Measurements from ENCODE around the gene SRSF8.

Gene SRSF8

GRCh38 chr11:95091663-95092180, 25.0 kb downstream of the SRSF8 start:
- no peak for DNase-seq (ENCODE audit: low read depth, low spot score)
- in situ Hi-C loops (cut with HindIII; ENCODE audit: low sequenced_read_pairs) = no loop called here
- no peak overlapping the region for H3K4me3 ChIP-seq (ENCODE audit: low read depth, low read length)
- TF ChIP-seq, protein P1, sequence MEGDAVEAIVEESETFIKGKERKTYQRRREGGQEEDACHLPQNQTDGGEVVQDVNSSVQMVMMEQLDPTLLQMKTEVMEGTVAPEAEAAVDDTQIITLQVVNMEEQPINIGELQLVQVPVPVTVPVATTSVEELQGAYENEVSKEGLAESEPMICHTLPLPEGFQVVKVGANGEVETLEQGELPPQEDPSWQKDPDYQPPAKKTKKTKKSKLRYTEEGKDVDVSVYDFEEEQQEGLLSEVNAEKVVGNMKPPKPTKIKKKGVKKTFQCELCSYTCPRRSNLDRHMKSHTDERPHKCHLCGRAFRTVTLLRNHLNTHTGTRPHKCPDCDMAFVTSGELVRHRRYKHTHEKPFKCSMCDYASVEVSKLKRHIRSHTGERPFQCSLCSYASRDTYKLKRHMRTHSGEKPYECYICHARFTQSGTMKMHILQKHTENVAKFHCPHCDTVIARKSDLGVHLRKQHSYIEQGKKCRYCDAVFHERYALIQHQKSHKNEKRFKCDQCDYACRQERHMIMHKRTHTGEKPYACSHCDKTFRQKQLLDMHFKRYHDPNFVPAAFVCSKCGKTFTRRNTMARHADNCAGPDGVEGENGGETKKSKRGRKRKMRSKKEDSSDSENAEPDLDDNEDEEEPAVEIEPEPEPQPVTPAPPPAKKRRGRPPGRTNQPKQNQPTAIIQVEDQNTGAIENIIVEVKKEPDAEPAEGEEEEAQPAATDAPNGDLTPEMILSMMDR (IDR thresholded peaks at IDR 0.05; ENCODE audit: low read depth, low read length) = no peak

DNA sequence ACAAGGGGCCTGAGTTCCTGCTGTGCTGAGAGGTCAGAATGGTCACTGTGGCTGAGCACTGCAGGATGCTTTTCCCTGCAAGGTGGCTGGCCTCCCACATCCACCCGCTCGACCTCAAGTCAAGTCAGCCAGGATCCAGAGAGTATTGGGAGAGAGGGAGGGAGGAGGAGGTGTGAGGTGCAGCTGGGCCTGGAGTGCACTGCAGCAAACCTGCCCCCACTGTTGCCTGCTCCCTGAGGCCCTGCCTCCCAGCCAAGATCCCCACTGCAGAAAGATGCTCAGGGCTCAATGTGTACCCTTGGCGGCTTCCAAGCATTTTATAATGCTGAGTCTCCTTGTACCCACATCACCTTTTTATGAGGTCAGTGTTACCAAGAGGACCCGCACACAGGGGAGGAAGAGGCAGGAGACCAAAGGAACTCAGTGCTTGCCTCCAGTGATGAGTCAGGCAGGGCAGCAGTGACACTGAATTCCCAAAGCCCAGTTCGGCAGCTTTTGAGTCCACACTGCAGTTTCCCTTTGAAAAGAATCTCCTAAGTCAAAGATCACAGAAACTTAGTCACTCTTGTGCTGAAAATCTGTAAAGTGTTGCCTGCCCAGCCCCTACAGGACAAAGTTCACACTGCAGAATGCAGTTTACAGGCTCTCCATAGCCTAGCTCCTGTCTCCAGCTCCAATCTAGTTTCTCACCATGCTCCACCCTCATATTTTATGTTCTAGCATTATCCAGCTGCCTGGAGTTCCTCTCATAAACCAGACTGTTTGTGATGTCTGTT, 26.0 kb downstream of the SRSF8 start:
- H3K4me3 ChIP-seq (ENCODE audit: low read depth, low read length) = no peak overlapping the region
- in situ Hi-C loops (cut with HindIII; ENCODE audit: low sequenced_read_pairs) = no loop called here
- peak; percentile 67 for DNase-seq (ENCODE audit: low read depth, low spot score)
- TF ChIP-seq, protein P1 (IDR thresholded peaks at IDR 0.05; ENCODE audit: low read depth, low read length) = peak; percentile 64

DNA sequence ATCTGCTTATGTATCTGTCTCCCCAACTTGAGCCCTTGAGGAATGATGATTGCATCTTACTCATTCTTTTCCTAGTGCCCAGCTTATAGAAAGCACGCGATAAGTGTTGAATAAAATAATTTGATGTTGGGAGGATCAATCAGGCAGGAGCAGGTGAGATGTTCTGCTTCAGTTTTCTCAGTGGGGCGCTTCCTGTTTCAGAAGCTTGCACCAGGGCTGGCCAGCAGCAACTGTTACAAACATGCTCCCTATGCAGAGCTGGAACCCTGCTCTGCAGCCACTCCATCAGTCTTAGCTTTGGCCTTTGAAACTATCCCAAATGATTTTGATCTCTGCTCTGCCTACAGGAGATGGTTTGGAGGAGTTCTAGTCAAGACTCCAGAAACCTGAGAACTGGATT, 26.8 kb downstream of the SRSF8 start:
- no peak for DNase-seq (ENCODE audit: low read depth, low spot score)
- H3K4me3 ChIP-seq (ENCODE audit: low read depth, low read length) = no peak overlapping the region
- in situ Hi-C loops (cut with HindIII; ENCODE audit: low sequenced_read_pairs) = no loop called here
- TF ChIP-seq, protein P1 (IDR thresholded peaks at IDR 0.05; ENCODE audit: low read depth, low read length) = no peak

DNA sequence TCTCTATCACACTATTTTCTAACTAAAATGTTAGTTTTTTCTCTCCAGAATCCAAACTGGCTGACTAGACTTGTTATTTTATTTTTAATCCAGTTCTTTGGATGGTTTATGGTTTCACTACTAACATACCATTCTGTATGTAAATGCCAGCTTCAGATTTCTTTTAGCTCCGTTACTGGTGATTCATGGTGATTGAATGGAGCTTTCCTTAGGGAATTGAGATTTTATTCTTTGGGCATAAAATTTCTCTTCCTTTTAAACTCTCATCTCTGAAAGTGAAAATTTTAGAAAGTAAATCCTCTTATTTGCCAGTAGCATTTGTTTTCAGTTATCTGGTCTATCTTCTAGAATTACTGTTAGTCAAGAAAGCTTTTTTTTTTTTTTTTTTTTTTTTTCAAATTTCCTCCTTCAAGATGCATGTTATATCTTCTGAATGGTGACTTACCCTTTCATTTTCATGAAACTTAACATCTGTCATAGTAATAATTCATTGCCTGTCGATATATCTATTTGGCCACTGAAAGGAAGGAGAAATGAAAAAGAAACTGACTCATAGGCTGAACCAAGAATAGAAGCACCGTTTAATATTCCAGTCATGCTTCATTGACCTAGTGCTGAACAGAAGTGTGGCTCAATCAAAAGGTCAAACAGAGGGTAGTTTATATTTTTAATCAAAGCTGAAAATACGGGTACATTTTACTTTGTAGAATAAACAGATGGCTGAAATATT, 29.3 kb downstream of the SRSF8 start:
- H3K4me3 ChIP-seq (ENCODE audit: low read depth, low read length) = no peak overlapping the region
- peak; percentile 52 for DNase-seq (ENCODE audit: low read depth, low spot score)
- in situ Hi-C loops (cut with HindIII; ENCODE audit: low sequenced_read_pairs) = no loop called here
- TF ChIP-seq, protein P1 (IDR thresholded peaks at IDR 0.05; ENCODE audit: low read depth, low read length) = no peak

DNA sequence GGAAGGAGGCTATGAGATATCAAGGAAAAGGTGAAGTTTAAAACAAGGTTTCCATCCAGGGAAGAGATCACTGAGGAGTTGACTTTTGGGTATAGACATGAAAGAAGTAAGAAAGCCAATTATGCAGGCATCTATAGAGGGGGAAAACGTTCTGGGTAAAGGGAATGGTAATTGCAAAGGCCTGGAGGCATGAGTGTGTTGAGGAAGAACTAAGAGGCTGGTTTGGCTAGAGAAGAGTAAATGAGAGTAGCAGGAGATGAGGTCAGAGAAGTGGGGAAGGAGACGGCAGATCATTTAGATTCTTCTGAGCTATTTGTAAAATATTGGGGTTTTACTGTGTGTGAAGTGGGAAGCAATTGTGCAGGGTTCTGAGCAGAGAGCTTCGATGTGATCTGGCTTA, 30.5 kb downstream of the SRSF8 start:
- no peak overlapping the region for H3K4me3 ChIP-seq (ENCODE audit: low read depth, low read length)
- TF ChIP-seq, protein P1 (IDR thresholded peaks at IDR 0.05; ENCODE audit: low read depth, low read length) = no peak
- in situ Hi-C loops (cut with HindIII; ENCODE audit: low sequenced_read_pairs) = no loop called here
- no peak for DNase-seq (ENCODE audit: low read depth, low spot score)

GRCh38 chr11:95098826-95099225, 32.1 kb downstream of the SRSF8 start:
- TF ChIP-seq, protein P1 (IDR thresholded peaks at IDR 0.05; ENCODE audit: low read depth, low read length) = no peak
- no peak for DNase-seq (ENCODE audit: low read depth, low spot score)
- H3K4me3 ChIP-seq (ENCODE audit: low read depth, low read length) = no peak overlapping the region
- in situ Hi-C loops (cut with HindIII; ENCODE audit: low sequenced_read_pairs) = no loop called here
